IMR-90 (cell line): ENCODE results near the gene HIVEP3. TPM values are rescaled to one million over a fixed set of nuclear protein-coding genes. Genes with fewer than 3 reads are reported as not detected.

Experiments used
- ATAC-seq: fragments of 200-7000 bp; cut with Tn5 transposase; 2 replicates; pipeline ENCODE4 v1.9.1; 2020; ENCODE audit warnings: low read depth, mild to moderate bottlenecking, moderate library complexity
- BruUV-seq: library from RNA; stranded (reverse); fragments of 400-500 nt; replicated peaks from 2 replicates; lab custom pipeline; 2021; lab: Mats Ljungman, UMichigan
- CTCF ChIA-PET: fragments of 300-600 bp; formaldehyde crosslinking; extraction: SDS; loops from one replicate; lab custom pipeline; 2021; ENCODE audit warnings: antibody characterized with exemption; lab: Yijun Ruan, JAX
- POLR2A ChIA-PET: fragments of 300-600 bp; sonication (Branson Sonifier 250); formaldehyde crosslinking; loops from one replicate; lab custom pipeline; 2022; ENCODE audit warnings: antibody characterized with exemption; ENCODE audit not compliant: unreplicated experiment; lab: Charles Lee
- DNase-seq: peaks from one replicate; pipeline ENCODE4 v3.0.0; 2013
- H2AFZ ChIP-seq: replicated peaks from 2 replicates; pipeline ENCODE3; 2013; ENCODE audit warnings: low read length, mild to moderate bottlenecking; ENCODE audit not compliant: poor library complexity
- H2AK5ac ChIP-seq: 2 replicates; pipeline ENCODE4 v1.6.1; 2013; ENCODE audit warnings: low read depth, low read length, inconsistent platforms
- H2AK9ac ChIP-seq: replicated peaks from 2 replicates; pipeline ENCODE3; 2013; ENCODE audit warnings: mild to moderate bottlenecking, low read depth, low read length, moderate library complexity; ENCODE audit not compliant: poor library complexity
- H2BK120ac ChIP-seq: 2 replicates; pipeline ENCODE4 v1.6.1; 2013; ENCODE audit warnings: low read depth, low read length, inconsistent platforms
- H2BK15ac ChIP-seq: 3 replicates; pipeline ENCODE4 v1.6.1; 2013; ENCODE audit warnings: low read depth, low read length, inconsistent platforms
- H2BK20ac ChIP-seq: 2 replicates; pipeline ENCODE4 v1.6.1; 2013; ENCODE audit warnings: low read depth, mild to moderate bottlenecking, inconsistent platforms, low read length, moderate library complexity
- H2BK5ac ChIP-seq: 2 replicates; pipeline ENCODE4 v1.6.1; 2013; ENCODE audit warnings: mild to moderate bottlenecking, low read depth, low read length, inconsistent platforms; ENCODE audit not compliant: poor library complexity, severe bottlenecking
- H3K14ac ChIP-seq: replicated peaks from 2 replicates; pipeline ENCODE4 v1.6.1; 2013; ENCODE audit warnings: low read depth, low read length, inconsistent platforms
- H3K18ac ChIP-seq: 2 replicates; pipeline ENCODE4 v1.6.1; 2013; ENCODE audit warnings: low read depth, low read length, control low read depth
- H3K23ac ChIP-seq: 2 replicates; pipeline ENCODE4 v1.6.1; 2013; ENCODE audit warnings: low read depth, low read length, inconsistent platforms
- H3K27ac ChIP-seq: 2 replicates; pipeline ENCODE4 v1.5.1; 2013; ENCODE audit warnings: mild to moderate bottlenecking, control low read depth, low read length; ENCODE audit not compliant: insufficient read depth
- H3K27me3 ChIP-seq: 2 replicates; pipeline ENCODE4 v1.6.1; 2013; ENCODE audit warnings: low read length; ENCODE audit not compliant: control insufficient read depth, insufficient read depth
- H3K36me3 ChIP-seq: 2 replicates; pipeline ENCODE4 v1.6.1; 2013; ENCODE audit warnings: low read length, mixed read lengths; ENCODE audit not compliant: control insufficient read depth, insufficient read depth
- H3K4ac ChIP-seq: 2 replicates; pipeline ENCODE4 v1.6.1; 2013; ENCODE audit warnings: low read depth, low read length, inconsistent platforms
- H3K4me1 ChIP-seq: 2 replicates; pipeline ENCODE4 v1.6.1; 2013; ENCODE audit warnings: low read length, mixed read lengths; ENCODE audit not compliant: control insufficient read depth, insufficient read depth
- H3K4me2 ChIP-seq: 2 replicates; pipeline ENCODE4 v1.6.1; 2013; ENCODE audit warnings: low read depth, mild to moderate bottlenecking, control low read depth, low read length, moderate library complexity
- H3K4me3 ChIP-seq: 2 replicates; pipeline ENCODE4 v1.5.1; 2013; ENCODE audit warnings: low read depth, mild to moderate bottlenecking, control low read depth, low read length, moderate library complexity; ENCODE audit not compliant: insufficient read depth
- H3K56ac ChIP-seq: 2 replicates; pipeline ENCODE4 v1.6.1; 2013; ENCODE audit warnings: low read length, inconsistent platforms; ENCODE audit not compliant: insufficient read depth; ENCODE audit errors: extremely low read depth
- H3K79me1 ChIP-seq, 2 experiments: 2 replicates each; pipeline ENCODE4 v1.6.1; 2013; ENCODE audit warnings: low read length in 2 of 2, inconsistent platforms in 1 of 2, low read depth in 1 of 2
- H3K9ac ChIP-seq: 2 replicates; pipeline ENCODE4 v1.6.1; 2013; ENCODE audit warnings: low read depth, low read length, control low read depth
- H3K9me1 ChIP-seq: 2 replicates; pipeline ENCODE4 v1.6.1; 2013; ENCODE audit warnings: low read length, inconsistent platforms; ENCODE audit not compliant: insufficient read depth
- H3K9me3 ChIP-seq: 2 replicates; pipeline ENCODE4 v1.6.1; 2013; ENCODE audit warnings: low read length; ENCODE audit not compliant: control insufficient read depth, insufficient read depth
- H4K20me1 ChIP-seq: 2 replicates; pipeline ENCODE4 v1.6.1; 2013; ENCODE audit warnings: low read length, inconsistent platforms; ENCODE audit not compliant: insufficient read depth
- H4K5ac ChIP-seq: 2 replicates; pipeline ENCODE4 v1.6.1; 2013; ENCODE audit warnings: mild to moderate bottlenecking, low read depth, low read length, control low read depth
- H4K8ac ChIP-seq, 2 experiments: 2 replicates each; pipeline ENCODE4 v1.6.1; 2013; ENCODE audit warnings: low read depth in 2 of 2, low read length in 2 of 2, control low read depth in 1 of 2, inconsistent platforms in 1 of 2
- H4K91ac ChIP-seq: 2 replicates; pipeline ENCODE4 v1.6.1; 2013; ENCODE audit warnings: low read depth, low read length, inconsistent platforms; ENCODE audit not compliant: insufficient read depth
- BHLHE40 ChIP-seq: fragments of 150-350 bp; IDR thresholded peaks from 2 replicates; pipeline ENCODE4 v1.6.1; 2016; ENCODE audit warnings: mild to moderate bottlenecking, low read depth, low read length
- CEBPB ChIP-seq: IDR thresholded peaks from 2 replicates; pipeline ENCODE4 v1.6.1; 2012; ENCODE audit warnings: low read depth, low read length, improper control_type of control experiment
- NFE2L2 ChIP-seq: fragments of 150-350 bp; IDR thresholded peaks from 2 replicates; pipeline ENCODE4 v1.6.1; 2016; ENCODE audit warnings: low read depth, mild to moderate bottlenecking, low read length
- WGBS, 2 experiments: methylation state at CpG; one replicate each; pipeline versions ENCODE4 v1.1.5 to v1.1.7; 2013; ENCODE audit warnings: missing lambda C conversion rate in 2 of 2; ENCODE audit not compliant: insufficient read length in 1 of 2; ENCODE audit errors: extremely low coverage in 2 of 2; 5-methylcytosine and 5-hydroxymethylcytosine counted together
- dilution Hi-C: fragments of 300-500 bp; cut with HindIII; formaldehyde crosslinking; loops from one replicate; pipeline ENCODE4 v1.14.3; 2018; ENCODE audit warnings: low sequenced_read_pairs; ENCODE audit not compliant: unreplicated experiment
- in situ Hi-C: fragments of 300-500 bp; cut with MboI; formaldehyde crosslinking; loops from 3 replicates; pipeline ENCODE4 v1.14.3; 2019; ENCODE audit warnings: low sequenced_read_pairs, inconsistent platforms, mixed read lengths
- intact Hi-C: fragments of 100-400 bp; cut with micrococcal nuclease; formaldehyde crosslinking; loops from 2 replicates; pipeline ENCODE4 v1.10.0; 2022
- polyA plus RNA-seq, 3 experiments: library from polyadenylated mRNA; depleted of rRNA; stranded (reverse); fragments of >200 nt; gene quantifications; 2 replicates each; pipeline ENCODE4 v1.2.3, GENCODE V29; 2012; ENCODE audit warnings: low replicate concordance in 1 of 3
- total RNA-seq: library from RNA; depleted of rRNA; stranded (reverse); fragments of >200 nt; gene quantifications from 2 replicates; pipeline ENCODE4 v1.2.3, GENCODE V29; 2012
- TF ChIP-seq, protein P1 (sequence below): fragments of 150-350 bp; IDR thresholded peaks from 2 replicates; pipeline ENCODE4 v1.6.1; 2017; ENCODE audit warnings: mild to moderate bottlenecking, antibody characterized with exemption, low read length, low read depth

Gene HIVEP3
- total and polyA plus RNA-seq, 2 of the 4 experiments (the other 2 are of a cell fraction), result 1.4 to 4.0 TPM

DNA sequence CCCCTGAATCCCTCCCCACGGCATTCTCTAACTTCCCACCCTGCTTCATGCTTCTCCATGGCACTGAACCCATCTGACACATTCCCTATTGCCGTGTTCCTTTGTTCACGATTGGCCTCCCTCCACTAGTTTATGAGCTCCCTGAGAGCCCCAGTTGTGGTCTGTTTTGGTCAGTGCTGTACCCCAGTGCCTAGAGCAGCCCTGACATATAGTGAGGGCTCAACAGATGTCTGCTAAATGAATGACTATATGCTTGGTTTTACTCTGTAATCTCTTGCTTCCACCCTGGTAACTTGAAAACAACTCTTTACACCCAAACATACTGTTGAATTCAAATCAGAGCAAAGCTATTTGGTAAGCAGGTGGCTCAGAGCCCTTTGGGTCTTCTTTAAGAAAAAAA lies 263.1 kb downstream of the HIVEP3 start:
- H4K91ac ChIP-seq, result no peak overlapping the region
- H3K56ac ChIP-seq, result no peak overlapping the region
- no peak for ATAC-seq
- H3K23ac ChIP-seq, result no peak overlapping the region
- no peak overlapping the region for H3K27ac ChIP-seq
- in situ Hi-C loops, result no loop called here
- no peak overlapping the region for H2BK120ac ChIP-seq
- TF ChIP-seq CEBPB (no peak), NFE2L2 (no peak), BHLHE40 (no peak)
- TF ChIP-seq, protein P1, sequence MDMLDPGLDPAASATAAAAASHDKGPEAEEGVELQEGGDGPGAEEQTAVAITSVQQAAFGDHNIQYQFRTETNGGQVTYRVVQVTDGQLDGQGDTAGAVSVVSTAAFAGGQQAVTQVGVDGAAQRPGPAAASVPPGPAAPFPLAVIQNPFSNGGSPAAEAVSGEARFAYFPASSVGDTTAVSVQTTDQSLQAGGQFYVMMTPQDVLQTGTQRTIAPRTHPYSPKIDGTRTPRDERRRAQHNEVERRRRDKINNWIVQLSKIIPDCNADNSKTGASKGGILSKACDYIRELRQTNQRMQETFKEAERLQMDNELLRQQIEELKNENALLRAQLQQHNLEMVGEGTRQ, result no peak
- H2AFZ ChIP-seq, result no peak overlapping the region
- H3K9me3 ChIP-seq, result no peaks in the 10 kb centered on the region
- peaks cover 26 to 29% of the 10 kb centered on the region in 2 experiments for H3K79me1 ChIP-seq
- no peak overlapping the region for H2AK5ac ChIP-seq
- dilution Hi-C loops, result no loop called here
- no peak overlapping the region for H2BK15ac ChIP-seq
- no peaks in the 10 kb centered on the region for H3K4me1 ChIP-seq
- no CpG with 5 or more reads among the region's 3 CpGs for WGBS, 2 experiments
- no peak overlapping the region for H2BK5ac ChIP-seq
- H3K4ac ChIP-seq, result no peak overlapping the region
- H3K14ac ChIP-seq, result no peak overlapping the region
- no peak overlapping the region for H3K18ac ChIP-seq
- H3K4me2 ChIP-seq, result no peak overlapping the region
- H2AK9ac ChIP-seq, result no peak overlapping the region
- peaks cover 11% of the 10 kb centered on the region for H3K9me1 ChIP-seq
- POLR2A ChIA-PET, result no interaction called here
- intact Hi-C loops, result no loop called here
- no peak overlapping the region for H4K8ac ChIP-seq
- H3K9ac ChIP-seq, result no peak overlapping the region
- H3K27me3 ChIP-seq, result no peaks in the 10 kb centered on the region
- H4K5ac ChIP-seq, result no peak overlapping the region
- H3K36me3 ChIP-seq, result no peaks in the 10 kb centered on the region
- no TSS peak for BruUV-seq
- H4K20me1 ChIP-seq, result no peaks in the 10 kb centered on the region
- H2BK20ac ChIP-seq, result no peak overlapping the region
- DNase-seq, result no peak
- no peak overlapping the region for H3K4me3 ChIP-seq
- CTCF ChIA-PET, result no interaction called here
